Measurements from ENCODE around the gene CASP8AP2. TPM values are rescaled to one million over a fixed set of nuclear protein-coding genes. Genes with fewer than 3 reads are reported as not detected.
"Not testable (repeated sequence)": the region's sequence is repeated elsewhere in the genome, so short reads cannot be mapped to it uniquely, and the experiment has no call there.

CASP8AP2 gene
- total and polyA plus RNA-seq, 7 donors: 2.1 to 25.8 (median 16.4) TPM

DNA sequence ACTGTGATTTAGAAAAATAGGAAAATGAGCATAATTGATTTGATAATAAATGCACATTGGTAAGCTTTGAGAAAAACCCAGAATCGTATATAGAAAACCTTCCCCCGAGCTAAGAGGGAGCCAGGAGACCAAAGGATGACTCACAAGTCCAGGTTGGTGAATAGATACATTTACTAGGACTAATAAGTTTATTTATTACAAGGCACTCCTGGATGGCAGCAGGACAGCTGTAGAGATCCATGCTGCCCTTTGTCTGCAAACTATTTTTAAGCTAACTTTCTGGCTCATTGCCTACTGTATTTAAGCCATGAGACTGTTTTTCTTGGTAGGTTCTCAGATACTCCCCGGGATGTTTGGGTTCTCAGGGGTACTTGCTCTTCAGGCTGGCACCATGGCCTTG, 13.4 kb downstream of the CASP8AP2 start:
- H3K27ac ChIP-seq: no peak overlapping the region
- no peaks in the 10 kb centered on the region for H3K9me3 ChIP-seq
- H3K4me1 ChIP-seq: peaks cover 0 to 21% (median 8%) of the 10 kb centered on the region in 4 donors
- DNase-seq: no peak
- no peaks in the 10 kb centered on the region for H3K27me3 ChIP-seq
- H3K4me3 ChIP-seq: no peak overlapping the region
- peaks cover 0 to 24% (median 6%) of the 10 kb centered on the region in 4 donors for H3K36me3 ChIP-seq
- 84 to 87% methylated on average over 3 of the region's 3 CpGs for WGBS, 2 donors
- TF ChIP-seq, protein P1, sequence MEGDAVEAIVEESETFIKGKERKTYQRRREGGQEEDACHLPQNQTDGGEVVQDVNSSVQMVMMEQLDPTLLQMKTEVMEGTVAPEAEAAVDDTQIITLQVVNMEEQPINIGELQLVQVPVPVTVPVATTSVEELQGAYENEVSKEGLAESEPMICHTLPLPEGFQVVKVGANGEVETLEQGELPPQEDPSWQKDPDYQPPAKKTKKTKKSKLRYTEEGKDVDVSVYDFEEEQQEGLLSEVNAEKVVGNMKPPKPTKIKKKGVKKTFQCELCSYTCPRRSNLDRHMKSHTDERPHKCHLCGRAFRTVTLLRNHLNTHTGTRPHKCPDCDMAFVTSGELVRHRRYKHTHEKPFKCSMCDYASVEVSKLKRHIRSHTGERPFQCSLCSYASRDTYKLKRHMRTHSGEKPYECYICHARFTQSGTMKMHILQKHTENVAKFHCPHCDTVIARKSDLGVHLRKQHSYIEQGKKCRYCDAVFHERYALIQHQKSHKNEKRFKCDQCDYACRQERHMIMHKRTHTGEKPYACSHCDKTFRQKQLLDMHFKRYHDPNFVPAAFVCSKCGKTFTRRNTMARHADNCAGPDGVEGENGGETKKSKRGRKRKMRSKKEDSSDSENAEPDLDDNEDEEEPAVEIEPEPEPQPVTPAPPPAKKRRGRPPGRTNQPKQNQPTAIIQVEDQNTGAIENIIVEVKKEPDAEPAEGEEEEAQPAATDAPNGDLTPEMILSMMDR (IDR thresholded peaks at IDR 0.05): no peak
- TF ChIP-seq EP300 (IDR thresholded peaks at IDR 0.05) (no peak), POLR2A (IDR thresholded peaks at IDR 0.05) (no peak), POLR2AphosphoS5 (IDR thresholded peaks at IDR 0.05) (no peak)
- intact Hi-C loops (cut with DNase I): no loop called here

DNA sequence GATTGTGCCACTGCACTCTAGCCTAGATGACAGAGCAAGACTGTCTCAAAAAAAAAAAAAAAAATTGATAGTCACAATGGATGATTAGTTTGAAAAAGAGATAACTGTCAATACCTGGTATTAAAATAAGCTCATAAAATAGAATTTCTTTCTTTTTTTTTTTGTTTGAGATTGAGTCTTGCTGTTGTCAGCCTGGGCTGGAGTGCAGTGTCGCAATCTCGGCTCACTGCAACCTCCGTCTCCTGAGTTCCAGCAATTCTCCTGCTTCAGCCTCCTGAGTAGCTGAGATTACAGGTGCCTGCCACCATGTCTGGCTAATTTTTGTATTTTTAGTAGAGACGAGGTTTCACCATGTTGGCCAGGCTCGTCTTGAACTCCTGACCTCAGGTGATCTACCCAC, 17.8 kb downstream of the CASP8AP2 start:
- H3K9me3 ChIP-seq; DNase-seq; intact Hi-C loops (cut with DNase I); H3K27ac ChIP-seq; H3K4me3 ChIP-seq; H3K27me3 ChIP-seq: not testable (repeated sequence)
- peaks cover 0 to 32% (median 2%) of the 10 kb centered on the region in 4 donors for H3K36me3 ChIP-seq
- 94 to 95% methylated on average over 5 of the region's 5 CpGs for WGBS, 2 donors
- H3K4me1 ChIP-seq: peaks cover 0 to 18% (median 8%) of the 10 kb centered on the region in 4 donors

DNA sequence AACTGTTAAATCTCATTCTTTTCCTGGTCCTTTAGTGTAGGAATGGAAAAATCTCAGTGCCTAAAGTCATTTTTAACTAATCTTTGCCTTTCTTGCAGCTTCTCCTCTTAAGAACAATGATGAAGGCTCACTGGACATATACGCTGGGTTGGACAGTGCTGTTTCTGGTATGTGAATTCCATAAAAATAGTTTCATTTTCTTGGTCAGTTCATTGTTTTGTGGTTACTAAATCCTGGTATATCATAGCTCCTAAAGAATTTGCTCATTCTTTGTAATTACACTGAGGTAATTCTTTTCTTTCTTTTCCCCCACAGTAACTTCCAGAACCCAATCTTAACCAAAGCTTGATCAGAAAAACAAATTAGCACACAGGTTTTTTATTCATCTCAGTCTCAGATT, 23.4 kb downstream of the CASP8AP2 start:
- Histone ChIP-seq H3K4me1 (no peaks in the 10 kb centered on the region), H3K27me3 (no peaks in the 10 kb centered on the region), H3K36me3 (peaks cover 14 to 74% (median 33%) of the 10 kb centered on the region in 4 donors), H3K4me3 (no peak overlapping the region), H3K9me3 (no peaks in the 10 kb centered on the region), H3K27ac (no peak overlapping the region)
- no peak for DNase-seq
- TF ChIP-seq POLR2A (IDR thresholded peaks at IDR 0.05) (no peak), POLR2AphosphoS5 (IDR thresholded peaks at IDR 0.05) (no peak), EP300 (IDR thresholded peaks at IDR 0.05) (no peak)
- TF ChIP-seq, protein P1 (IDR thresholded peaks at IDR 0.05): no peak
- WGBS, 2 donors: 100% methylated on average over 1 of the region's 1 CpG
- intact Hi-C loops (cut with DNase I): no loop called here

DNA sequence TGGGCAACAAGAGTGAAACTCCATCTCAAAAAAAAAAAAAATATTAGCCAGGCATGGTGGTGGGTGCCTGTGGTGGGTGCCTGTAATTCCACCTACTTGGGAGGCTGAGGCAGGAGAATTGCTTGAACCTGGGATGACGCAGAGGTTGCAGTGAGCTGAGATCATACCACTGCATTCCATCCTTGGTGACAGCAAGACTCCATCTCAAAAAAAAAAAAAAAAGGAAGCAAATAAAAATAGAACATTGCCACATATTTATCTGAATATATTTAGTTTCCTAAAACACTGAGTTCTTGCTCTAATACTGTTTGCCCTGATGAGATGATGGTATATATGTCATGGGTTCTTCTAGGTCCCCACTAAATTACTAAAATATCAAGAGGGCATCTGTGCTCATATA, 28.4 kb downstream of the CASP8AP2 start:
- Histone ChIP-seq H3K27me3 (no peaks in the 10 kb centered on the region), H3K27ac (no peak overlapping the region), H3K9me3 (no peaks in the 10 kb centered on the region), H3K36me3 (peaks cover 19 to 100% (median 48%) of the 10 kb centered on the region in 4 donors), H3K4me1 (no peaks in the 10 kb centered on the region), H3K4me3 (no peak overlapping the region)
- WGBS, 2 donors: 94 to 96% methylated on average over 1 of the region's 1 CpG
- DNase-seq: no peak
- intact Hi-C loops (cut with DNase I): no loop called here
- TF ChIP-seq, protein P1 (IDR thresholded peaks at IDR 0.05): no peak
- TF ChIP-seq POLR2A (IDR thresholded peaks at IDR 0.05) (no peak), EP300 (IDR thresholded peaks at IDR 0.05) (no peak), POLR2AphosphoS5 (IDR thresholded peaks at IDR 0.05) (no peak)

DNA sequence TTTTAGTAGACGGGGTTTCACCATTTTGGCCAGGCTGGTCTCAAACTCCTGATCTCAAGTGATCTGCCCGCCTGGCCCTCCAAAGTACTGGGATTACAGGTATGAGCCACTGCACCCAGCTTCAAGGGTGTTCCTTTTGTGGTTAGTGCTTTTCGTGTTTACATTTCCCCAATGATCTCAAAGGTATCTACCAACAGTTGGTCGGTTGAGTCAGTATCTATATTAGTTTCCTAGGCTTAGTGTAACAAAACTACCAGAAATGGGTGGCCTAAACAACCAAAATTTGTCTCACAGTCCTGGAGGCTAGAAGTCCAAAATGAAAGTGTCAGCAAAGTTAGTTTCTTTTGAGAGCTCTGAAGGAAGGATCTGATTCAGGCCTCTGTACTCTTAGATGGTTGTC, 30.1 kb downstream of the CASP8AP2 start:
- no peaks in the 10 kb centered on the region for H3K27me3 ChIP-seq
- DNase-seq: no peak
- no peak overlapping the region for H3K27ac ChIP-seq
- H3K4me3 ChIP-seq: no peak overlapping the region
- peaks cover 19 to 100% (median 39%) of the 10 kb centered on the region in 4 donors for H3K36me3 ChIP-seq
- no peaks in the 10 kb centered on the region for H3K9me3 ChIP-seq
- intact Hi-C loops (cut with DNase I): no loop called here
- 86 to 97% methylated on average over 4 of the region's 4 CpGs for WGBS, 2 donors
- TF ChIP-seq POLR2A (IDR thresholded peaks at IDR 0.05): no peak
- no peak for TF ChIP-seq EP300 (IDR thresholded peaks at IDR 0.05)
- no peak for TF ChIP-seq POLR2AphosphoS5 (IDR thresholded peaks at IDR 0.05)
- TF ChIP-seq, protein P1 (IDR thresholded peaks at IDR 0.05): no peak
- no peaks in the 10 kb centered on the region for H3K4me1 ChIP-seq

Data from sigmoid colon (tissue), 7 donors.